ENCODE measurements around the gene C19orf81. TPM values are rescaled to one million over a fixed set of nuclear protein-coding genes. Genes with fewer than 3 reads are reported as not detected.

Gene C19orf81
- total and polyA plus RNA-seq, 9 of the 15 experiments (the other 6 are each of a cell fraction or from before 2014, with no cell fraction given): 2.5 to 42.9 (median 33.0) TPM; not detected in 4

DNA sequence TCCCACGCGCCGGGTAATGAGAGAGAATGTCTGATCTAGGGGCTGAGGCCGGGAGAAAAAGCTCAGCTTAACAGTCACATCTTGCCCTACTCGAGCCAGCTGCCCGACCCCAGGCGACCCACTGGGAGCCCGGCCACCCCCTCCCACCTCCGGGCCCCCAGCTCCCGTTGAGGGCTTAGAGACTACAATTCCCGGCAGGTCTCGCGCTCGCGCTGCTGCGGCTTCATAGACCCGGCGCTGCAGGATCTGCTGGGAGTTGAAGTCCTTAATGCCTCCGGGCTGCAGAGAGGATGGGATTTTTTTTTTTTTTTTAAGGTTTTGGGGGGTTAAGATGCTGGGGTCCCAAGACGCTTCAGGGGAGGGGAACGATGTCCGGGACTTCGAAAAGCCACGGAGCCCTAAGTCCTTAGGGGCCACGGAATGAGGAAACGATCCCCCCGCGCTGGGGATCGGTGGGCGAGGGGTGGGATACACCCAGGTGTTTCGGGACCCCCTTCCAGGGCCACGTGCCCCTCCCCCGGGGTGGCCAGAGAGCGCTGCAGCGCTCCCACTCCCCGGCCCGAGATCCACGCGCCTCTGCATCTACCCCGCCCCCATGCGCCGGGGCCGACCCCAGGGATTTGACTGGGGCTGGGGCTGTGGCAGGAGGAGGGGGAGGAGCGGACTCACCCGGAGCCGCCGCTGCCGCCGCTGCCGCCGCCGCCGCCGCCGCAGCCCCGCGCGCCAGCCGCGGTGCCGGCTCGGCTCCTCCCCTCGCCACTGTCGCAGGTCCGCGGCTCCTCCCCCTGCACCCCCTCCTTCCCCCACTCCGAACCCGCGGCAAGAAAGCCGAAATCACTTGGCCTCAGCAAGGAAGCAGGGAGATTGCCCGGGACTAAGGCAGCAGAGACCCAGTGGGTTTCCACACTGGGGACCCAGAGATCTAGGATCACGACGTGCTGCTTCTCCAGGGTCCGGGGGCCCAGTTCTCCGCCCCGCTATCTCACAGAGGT is 9.8 kb upstream of the C19orf81 start, which contains the start of gene SYT3 (continued):
- TF ChIP-seq, protein P1, sequence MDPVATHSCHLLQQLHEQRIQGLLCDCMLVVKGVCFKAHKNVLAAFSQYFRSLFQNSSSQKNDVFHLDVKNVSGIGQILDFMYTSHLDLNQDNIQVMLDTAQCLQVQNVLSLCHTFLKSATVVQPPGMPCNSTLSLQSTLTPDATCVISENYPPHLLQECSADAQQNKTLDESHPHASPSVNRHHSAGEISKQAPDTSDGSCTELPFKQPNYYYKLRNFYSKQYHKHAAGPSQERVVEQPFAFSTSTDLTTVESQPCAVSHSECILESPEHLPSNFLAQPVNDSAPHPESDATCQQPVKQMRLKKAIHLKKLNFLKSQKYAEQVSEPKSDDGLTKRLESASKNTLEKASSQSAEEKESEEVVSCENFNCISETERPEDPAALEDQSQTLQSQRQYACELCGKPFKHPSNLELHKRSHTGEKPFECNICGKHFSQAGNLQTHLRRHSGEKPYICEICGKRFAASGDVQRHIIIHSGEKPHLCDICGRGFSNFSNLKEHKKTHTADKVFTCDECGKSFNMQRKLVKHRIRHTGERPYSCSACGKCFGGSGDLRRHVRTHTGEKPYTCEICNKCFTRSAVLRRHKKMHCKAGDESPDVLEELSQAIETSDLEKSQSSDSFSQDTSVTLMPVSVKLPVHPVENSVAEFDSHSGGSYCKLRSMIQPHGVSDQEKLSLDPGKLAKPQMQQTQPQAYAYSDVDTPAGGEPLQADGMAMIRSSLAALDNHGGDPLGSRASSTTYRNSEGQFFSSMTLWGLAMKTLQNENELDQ (CRISPR knock-in tag; IDR thresholded peaks at IDR 0.05; ENCODE audit: borderline replicate concordance): no peak
- no peak for TF ChIP-seq LCOR (CRISPR knock-in tag; IDR thresholded peaks at IDR 0.05)
- no peak for TF ChIP-seq ZNF561 (CRISPR knock-in tag; conservative IDR thresholded peaks at IDR 0.05)
- TF ChIP-seq STAT5B (CRISPR knock-in tag; IDR thresholded peaks at IDR 0.05): no peak
- peak; percentile 82 for TF ChIP-seq ZBTB1 (CRISPR knock-in tag; IDR thresholded peaks at IDR 0.05; ENCODE audit: borderline replicate concordance, low read depth)
- TF ChIP-seq ZNF133 (CRISPR knock-in tag; IDR thresholded peaks at IDR 0.05): no peak
- no peak for TF ChIP-seq SAP30 (IDR thresholded peaks at IDR 0.05; ENCODE audit: borderline replicate concordance, insufficient read depth, low read depth, low read length, poor library complexity, severe bottlenecking)
- TF ChIP-seq, protein P2, sequence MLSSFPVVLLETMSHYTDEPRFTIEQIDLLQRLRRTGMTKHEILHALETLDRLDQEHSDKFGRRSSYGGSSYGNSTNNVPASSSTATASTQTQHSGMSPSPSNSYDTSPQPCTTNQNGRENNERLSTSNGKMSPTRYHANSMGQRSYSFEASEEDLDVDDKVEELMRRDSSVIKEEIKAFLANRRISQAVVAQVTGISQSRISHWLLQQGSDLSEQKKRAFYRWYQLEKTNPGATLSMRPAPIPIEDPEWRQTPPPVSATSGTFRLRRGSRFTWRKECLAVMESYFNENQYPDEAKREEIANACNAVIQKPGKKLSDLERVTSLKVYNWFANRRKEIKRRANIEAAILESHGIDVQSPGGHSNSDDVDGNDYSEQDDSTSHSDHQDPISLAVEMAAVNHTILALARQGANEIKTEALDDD (IDR thresholded peaks at IDR 0.05): no peak
- TF ChIP-seq CHD1 (IDR thresholded peaks at IDR 0.05; ENCODE audit: low read length): no peak
- TF ChIP-seq KLF16 (IDR thresholded peaks at IDR 0.05): no peak
- no peak for TF ChIP-seq CREBBP (IDR thresholded peaks at IDR 0.05; ENCODE audit: low read depth, low read length)
- no peak for TF ChIP-seq ZNF263 (CRISPR knock-in tag; IDR thresholded peaks at IDR 0.05; ENCODE audit: borderline replicate concordance)
- TF ChIP-seq, protein P3, sequence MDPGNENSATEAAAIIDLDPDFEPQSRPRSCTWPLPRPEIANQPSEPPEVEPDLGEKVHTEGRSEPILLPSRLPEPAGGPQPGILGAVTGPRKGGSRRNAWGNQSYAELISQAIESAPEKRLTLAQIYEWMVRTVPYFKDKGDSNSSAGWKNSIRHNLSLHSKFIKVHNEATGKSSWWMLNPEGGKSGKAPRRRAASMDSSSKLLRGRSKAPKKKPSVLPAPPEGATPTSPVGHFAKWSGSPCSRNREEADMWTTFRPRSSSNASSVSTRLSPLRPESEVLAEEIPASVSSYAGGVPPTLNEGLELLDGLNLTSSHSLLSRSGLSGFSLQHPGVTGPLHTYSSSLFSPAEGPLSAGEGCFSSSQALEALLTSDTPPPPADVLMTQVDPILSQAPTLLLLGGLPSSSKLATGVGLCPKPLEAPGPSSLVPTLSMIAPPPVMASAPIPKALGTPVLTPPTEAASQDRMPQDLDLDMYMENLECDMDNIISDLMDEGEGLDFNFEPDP (CRISPR knock-in tag; IDR thresholded peaks at IDR 0.05): no peak
- TF ChIP-seq, protein P4, sequence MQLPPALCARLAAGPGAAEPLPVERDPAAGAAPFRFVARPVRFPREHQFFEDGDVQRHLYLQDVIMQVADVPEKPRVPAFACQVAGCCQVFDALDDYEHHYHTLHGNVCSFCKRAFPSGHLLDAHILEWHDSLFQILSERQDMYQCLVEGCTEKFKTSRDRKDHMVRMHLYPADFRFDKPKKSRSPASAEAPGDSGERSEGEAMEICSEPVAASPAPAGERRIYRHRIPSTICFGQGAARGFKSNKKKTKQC (CRISPR knock-in tag; IDR thresholded peaks at IDR 0.05): no peak
- 0 out of 2 replicates have a peak, but pooled peaks have one; percentile 33 for TF ChIP-seq ATF7 (IDR thresholded peaks at IDR 0.05)
- no peak for TF ChIP-seq PHB2 (IDR thresholded peaks at IDR 0.05; ENCODE audit: low read depth)
- no peak for TF ChIP-seq DIDO1 (tag; IDR thresholded peaks at IDR 0.05; ENCODE audit: low read depth)
- no peak for TF ChIP-seq SRF (CRISPR knock-in tag; IDR thresholded peaks at IDR 0.05)
- TF ChIP-seq RUNX1 (IDR thresholded peaks at IDR 0.05; ENCODE audit: low read depth): no peak
- TF ChIP-seq ZNF75A (CRISPR knock-in tag; IDR thresholded peaks at IDR 0.05): no peak
- no peak for TF ChIP-seq PTRF (tag; IDR thresholded peaks at IDR 0.05)
- TF ChIP-seq, protein P5, sequence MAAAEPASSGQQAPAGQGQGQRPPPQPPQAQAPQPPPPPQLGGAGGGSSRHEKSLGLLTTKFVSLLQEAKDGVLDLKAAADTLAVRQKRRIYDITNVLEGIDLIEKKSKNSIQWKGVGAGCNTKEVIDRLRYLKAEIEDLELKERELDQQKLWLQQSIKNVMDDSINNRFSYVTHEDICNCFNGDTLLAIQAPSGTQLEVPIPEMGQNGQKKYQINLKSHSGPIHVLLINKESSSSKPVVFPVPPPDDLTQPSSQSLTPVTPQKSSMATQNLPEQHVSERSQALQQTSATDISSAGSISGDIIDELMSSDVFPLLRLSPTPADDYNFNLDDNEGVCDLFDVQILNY (CRISPR knock-in tag; IDR thresholded peaks at IDR 0.05): no peak

Measured in K562 (cell line).